ENCODE measurements around the gene ACOX2.

GRCh38 chr3:58565621-58566397, 28.8 kb upstream of the ACOX2 start:
- TF ChIP-seq, protein P1, sequence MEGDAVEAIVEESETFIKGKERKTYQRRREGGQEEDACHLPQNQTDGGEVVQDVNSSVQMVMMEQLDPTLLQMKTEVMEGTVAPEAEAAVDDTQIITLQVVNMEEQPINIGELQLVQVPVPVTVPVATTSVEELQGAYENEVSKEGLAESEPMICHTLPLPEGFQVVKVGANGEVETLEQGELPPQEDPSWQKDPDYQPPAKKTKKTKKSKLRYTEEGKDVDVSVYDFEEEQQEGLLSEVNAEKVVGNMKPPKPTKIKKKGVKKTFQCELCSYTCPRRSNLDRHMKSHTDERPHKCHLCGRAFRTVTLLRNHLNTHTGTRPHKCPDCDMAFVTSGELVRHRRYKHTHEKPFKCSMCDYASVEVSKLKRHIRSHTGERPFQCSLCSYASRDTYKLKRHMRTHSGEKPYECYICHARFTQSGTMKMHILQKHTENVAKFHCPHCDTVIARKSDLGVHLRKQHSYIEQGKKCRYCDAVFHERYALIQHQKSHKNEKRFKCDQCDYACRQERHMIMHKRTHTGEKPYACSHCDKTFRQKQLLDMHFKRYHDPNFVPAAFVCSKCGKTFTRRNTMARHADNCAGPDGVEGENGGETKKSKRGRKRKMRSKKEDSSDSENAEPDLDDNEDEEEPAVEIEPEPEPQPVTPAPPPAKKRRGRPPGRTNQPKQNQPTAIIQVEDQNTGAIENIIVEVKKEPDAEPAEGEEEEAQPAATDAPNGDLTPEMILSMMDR (IDR thresholded peaks at IDR 0.05), result no peak
- TF ChIP-seq POLR2AphosphoS5 (IDR thresholded peaks at IDR 0.05; ENCODE audit: low read depth, low read length) (no peak), REST (IDR thresholded peaks at IDR 0.05; ENCODE audit: insufficient read depth in 1 of 2, low read depth in 2 of 2, low read length in 1 of 2) (no peak)
